GM12892 (cell line): Measurements from ENCODE around the gene FRAS1.

Source experiments
- POLR2A ChIP-seq: IDR thresholded peaks from 2 replicates; pipeline ENCODE4 v1.6.1; 2011; ENCODE audit warnings: low read depth, low read length, control low read depth
- POLR2AphosphoS5 ChIP-seq: IDR thresholded peaks from 2 replicates; pipeline ENCODE4 v1.6.1; 2011; ENCODE audit warnings: low read depth, low read length, control low read depth
- TAF1 ChIP-seq: IDR thresholded peaks from 2 replicates; pipeline ENCODE4 v1.6.1; 2011; ENCODE audit warnings: low read depth, mild to moderate bottlenecking, control low read depth, low read length, borderline replicate concordance

- TF ChIP-seq POLR2A (no peak), POLR2AphosphoS5 (no peak), TAF1 (no peak)
These were observed 81.1 kb downstream of the FRAS1 start for GRCh38 chr4:78138252-78138651.
